CD14-positive monocyte (primary cell): Measurements from ENCODE around the gene URB1. TPM values are rescaled to one million over a fixed set of nuclear protein-coding genes. Genes with fewer than 3 reads are reported as not detected.

ENCODE experiments used
- DNase-seq, 3 donors: peaks; one replicate each; pipeline ENCODE4 v3.0.0-alpha.2; 2011 to 2022
- H2AFZ ChIP-seq: 2 replicates; pipeline ENCODE4 v1.6.0; 2012; ENCODE audit warnings: mild to moderate bottlenecking, low read depth, low read length, inconsistent platforms; ENCODE audit not compliant: insufficient read depth, poor library complexity, severe bottlenecking
- H3K27ac ChIP-seq, 2 donors: 1 replicate in 1 of 2; 2 replicates in 1 of 2; pipeline ENCODE4 v1.5.1; 2012 to 2013; ENCODE audit warnings: low read length in 2 of 2, control low read depth in 1 of 2, inconsistent platforms in 1 of 2, low read depth in 1 of 2, mild to moderate bottlenecking in 1 of 2
- H3K27me3 ChIP-seq, 2 donors: one replicate each; pipeline versions ENCODE4 v1.6.0 to v1.6.1; 2011 to 2013; ENCODE audit warnings: low read length in 2 of 2; ENCODE audit not compliant: control insufficient read depth in 2 of 2, insufficient read depth in 2 of 2
- H3K36me3 ChIP-seq, 2 donors: replicated peaks in 1 of 2; 1 replicate in 1 of 2; 2 replicates in 1 of 2; pipeline versions ENCODE4 v1.5.1 to v1.6.1; 2012 to 2013; ENCODE audit warnings: low read length in 2 of 2, control low read depth in 1 of 2, inconsistent platforms in 1 of 2, mild to moderate bottlenecking in 1 of 2; ENCODE audit not compliant: insufficient read depth in 2 of 2, control insufficient read depth in 1 of 2
- H3K4me1 ChIP-seq, 2 donors: 1 replicate in 1 of 2; 2 replicates in 1 of 2; pipeline versions ENCODE4 v1.5.1 to v1.6.1; 2012 to 2013; ENCODE audit warnings: low read length in 2 of 2, control low read depth in 1 of 2, inconsistent platforms in 1 of 2, mild to moderate bottlenecking in 1 of 2, moderate library complexity in 1 of 2; ENCODE audit not compliant: insufficient read depth in 2 of 2, control insufficient read depth in 1 of 2
- H3K4me2 ChIP-seq: replicated peaks from 2 replicates; pipeline ENCODE3; 2012; ENCODE audit warnings: low read length, moderate library complexity, mild to moderate bottlenecking; ENCODE audit not compliant: poor library complexity, severe bottlenecking; ENCODE audit errors: extremely low read depth
- H3K4me3 ChIP-seq, 3 experiments: fragments of 200-600 bp in 1 of 3; sonication (generic) in 1 of 3; replicated peaks in 1 of 3; 1 replicate in 2 of 3; 2 replicates in 1 of 3; pipeline ENCODE4 v1.5.1; 2011 to 2013; ENCODE audit warnings: low read length in 3 of 3, mild to moderate bottlenecking in 3 of 3, control low read depth in 2 of 3, low read depth in 2 of 3, inconsistent platforms in 1 of 3, moderate library complexity in 1 of 3
- H3K79me2 ChIP-seq: 2 replicates; pipeline ENCODE4 v1.6.0; 2012; ENCODE audit warnings: mild to moderate bottlenecking, control low read depth, inconsistent platforms, low read length, moderate library complexity; ENCODE audit not compliant: insufficient read depth
- H3K9ac ChIP-seq: 2 replicates; pipeline ENCODE4 v1.6.0; 2017; ENCODE audit warnings: low read length, mild to moderate bottlenecking; ENCODE audit not compliant: insufficient read depth, poor library complexity, severe bottlenecking
- H3K9me3 ChIP-seq, 2 donors: replicated peaks in 1 of 2; 1 replicate in 1 of 2; 2 replicates in 1 of 2; pipeline versions ENCODE4 v1.5.1 to v1.6.1; 2012 to 2013; ENCODE audit warnings: low read length in 2 of 2, control low read depth in 1 of 2; ENCODE audit not compliant: control insufficient read depth in 1 of 2, insufficient read depth in 1 of 2
- H4K20me1 ChIP-seq: 2 replicates; pipeline ENCODE4 v1.6.0; 2012; ENCODE audit warnings: mild to moderate bottlenecking, low read length, control low read depth, moderate library complexity; ENCODE audit not compliant: insufficient read depth
- H3K27ac Mint-ChIP-seq, 7 donors: one replicate each; pipeline ENCODE4 v1.8.0; 2020; ENCODE audit warnings: mild to moderate bottlenecking in 7 of 7, mixed read lengths in 7 of 7, moderate library complexity in 6 of 7, inconsistent platforms in 2 of 7
- H3K27me3 Mint-ChIP-seq, 3 donors: one replicate each; pipeline ENCODE4 v1.8.0; 2021 to 2022; ENCODE audit warnings: low read depth in 3 of 3, mild to moderate bottlenecking in 3 of 3, mixed read lengths in 3 of 3, moderate library complexity in 3 of 3, inconsistent platforms in 1 of 3
- H3K36me3 Mint-ChIP-seq, 2 donors: one replicate each; pipeline ENCODE4 v1.8.0; 2020; ENCODE audit warnings: mixed read lengths in 2 of 2, inconsistent platforms in 1 of 2, mild to moderate bottlenecking in 1 of 2
- H3K4me1 Mint-ChIP-seq: one replicate; pipeline ENCODE4 v1.8.0; 2020; ENCODE audit warnings: mild to moderate bottlenecking, mixed read lengths
- H3K4me3 Mint-ChIP-seq, 2 donors: one replicate each; pipeline ENCODE4 v1.8.0; 2020; ENCODE audit warnings: mild to moderate bottlenecking in 2 of 2, mixed read lengths in 2 of 2, moderate library complexity in 1 of 2
- H3K9me3 Mint-ChIP-seq, 7 donors: one replicate each; pipeline ENCODE4 v1.8.0; 2020 to 2022; ENCODE audit warnings: mixed read lengths in 7 of 7, mild to moderate bottlenecking in 6 of 7, moderate library complexity in 6 of 7, inconsistent platforms in 2 of 7
- WGBS: methylation state at CpG from one replicate; pipeline ENCODE4 v1.1.5; 2013; ENCODE audit warnings: missing lambda C conversion rate; ENCODE audit not compliant: insufficient coverage; 5-methylcytosine and 5-hydroxymethylcytosine counted together
- intact Hi-C, 2 donors: fragments of 100-400 bp; cut with micrococcal nuclease; formaldehyde crosslinking; loops; one replicate each; pipeline versions ENCODE4 v1.15.0 to v1.15.1; 2023
- polyA plus RNA-seq, 3 donors: library from polyadenylated mRNA; depleted of rRNA in 1 of 3; unstranded in 2 of 3; stranded (reverse) in 1 of 3; fragments of 300-500 nt in 2 of 3; fragments of >200 nt in 1 of 3; fragmentation: Illumina TruSeq in 2 of 3; gene quantifications; 1 replicate in 2 of 3; 2 replicates in 1 of 3; pipeline ENCODE4 v1.2.3, GENCODE V29; 2012 to 2021
- TF ChIP-seq, protein P1 (sequence below): fragments of 200-600 bp; IDR thresholded peaks from one replicate; pipeline ENCODE4 v1.8.0; 2022; ENCODE audit warnings: antibody characterized with exemption, mild to moderate bottlenecking

The URB1 gene
- polyA plus RNA-seq, 3 donors: 0.25 to 2.4 (median 0.47) TPM

- Histone ChIP-seq H3K36me3 (no peaks in the 10 kb centered on the region), H3K9ac (no peak overlapping the region), H3K4me1 (peaks cover 14 to 15% of the 10 kb centered on the region in 2 donors), H3K4me3 (no peak overlapping the region), H3K9me3 (peaks cover 0 to 15% of the 10 kb centered on the region in 2 donors), H3K79me2 (peaks cover 7% of the 10 kb centered on the region), H3K27ac (no peak overlapping the region), H3K27me3 (no peaks in the 10 kb centered on the region), H4K20me1 (no peaks in the 10 kb centered on the region), H3K4me2 (no peak overlapping the region), H2AFZ (no peak overlapping the region)
- Mint-ChIP-seq H3K36me3 (peaks cover 0 to 2% of the 10 kb centered on the region in 2 donors), H3K27ac (peak overlapping the region in 1 of 7 donors; percentile 25), H3K9me3 (peaks cover 4 to 20% (median 14%) of the 10 kb centered on the region in 7 donors), H3K4me1 (peaks cover 19% of the 10 kb centered on the region), H3K27me3 (peaks cover 0 to 1% (median 0%) of the 10 kb centered on the region in 3 donors), H3K4me3 (no peak overlapping the region)
- intact Hi-C loops: no loop called here
- DNase-seq: peak in 2 of 3 donors; percentile 9 to 55
- 55% methylated on average over 5 of the region's 6 CpGs for WGBS
- TF ChIP-seq, protein P1, sequence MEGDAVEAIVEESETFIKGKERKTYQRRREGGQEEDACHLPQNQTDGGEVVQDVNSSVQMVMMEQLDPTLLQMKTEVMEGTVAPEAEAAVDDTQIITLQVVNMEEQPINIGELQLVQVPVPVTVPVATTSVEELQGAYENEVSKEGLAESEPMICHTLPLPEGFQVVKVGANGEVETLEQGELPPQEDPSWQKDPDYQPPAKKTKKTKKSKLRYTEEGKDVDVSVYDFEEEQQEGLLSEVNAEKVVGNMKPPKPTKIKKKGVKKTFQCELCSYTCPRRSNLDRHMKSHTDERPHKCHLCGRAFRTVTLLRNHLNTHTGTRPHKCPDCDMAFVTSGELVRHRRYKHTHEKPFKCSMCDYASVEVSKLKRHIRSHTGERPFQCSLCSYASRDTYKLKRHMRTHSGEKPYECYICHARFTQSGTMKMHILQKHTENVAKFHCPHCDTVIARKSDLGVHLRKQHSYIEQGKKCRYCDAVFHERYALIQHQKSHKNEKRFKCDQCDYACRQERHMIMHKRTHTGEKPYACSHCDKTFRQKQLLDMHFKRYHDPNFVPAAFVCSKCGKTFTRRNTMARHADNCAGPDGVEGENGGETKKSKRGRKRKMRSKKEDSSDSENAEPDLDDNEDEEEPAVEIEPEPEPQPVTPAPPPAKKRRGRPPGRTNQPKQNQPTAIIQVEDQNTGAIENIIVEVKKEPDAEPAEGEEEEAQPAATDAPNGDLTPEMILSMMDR: no peak
These were observed 109.8 kb downstream of the URB1 start for GRCh38 chr21:32282992-32283391.

GRCh38 chr21:32281531-32281930 is 111.3 kb downstream of the URB1 start:
- Mint-ChIP-seq H3K9me3 (peaks cover 4 to 20% (median 12%) of the 10 kb centered on the region in 7 donors), H3K36me3 (peaks cover 0 to 2% of the 10 kb centered on the region in 2 donors), H3K4me3 (no peak overlapping the region), H3K4me1 (peaks cover 23% of the 10 kb centered on the region), H3K27ac (no peak overlapping the region), H3K27me3 (peaks cover 0 to 1% (median 0%) of the 10 kb centered on the region in 3 donors)
- Histone ChIP-seq H3K4me2 (no peak overlapping the region), H3K4me3 (no peak overlapping the region), H2AFZ (no peak overlapping the region), H4K20me1 (no peaks in the 10 kb centered on the region), H3K79me2 (peaks cover 18% of the 10 kb centered on the region), H3K36me3 (no peaks in the 10 kb centered on the region), H3K9ac (no peak overlapping the region), H3K27me3 (no peaks in the 10 kb centered on the region), H3K9me3 (peaks cover 0 to 15% of the 10 kb centered on the region in 2 donors), H3K4me1 (peaks cover 16 to 21% of the 10 kb centered on the region in 2 donors), H3K27ac (no peak overlapping the region)
- TF ChIP-seq, protein P1: no peak
- 100% methylated on average over 4 of the region's 7 CpGs for WGBS
- intact Hi-C loops: no loop called here
- DNase-seq: peak in 1 of 3 donors; percentile 32
